Heart right ventricle (tissue), 16 donors: Measurements from ENCODE around the gene EPHA7. TPM values are rescaled to one million over a fixed set of nuclear protein-coding genes. Genes with fewer than 3 reads are reported as not detected.

Experiments
- ATAC-seq, 8 donors: fragments of 200-7000 bp; cut with Tn5 transposase; one replicate each; pipeline ENCODE4 v1.9.1; 2020; ENCODE audit warnings: mild to moderate bottlenecking in 8 of 8, moderate library complexity in 8 of 8, moderate number of reproducible peaks in 1 of 8
- DNase-seq, 2 donors: peaks; one replicate each; pipeline ENCODE4 v3.0.0-alpha.2; 2020
- H3K27ac ChIP-seq, 10 donors: fragments of 200-600 bp; sonication (generic) in 2 of 10; one replicate each; pipeline versions ENCODE4 v1.5.0 to v1.8.0; 2020 to 2022; ENCODE audit warnings: mild to moderate bottlenecking in 3 of 10
- H3K27me3 ChIP-seq, 7 donors: fragments of 200-600 bp; one replicate each; pipeline ENCODE4 v1.8.0; 2021 to 2022; ENCODE audit warnings: mild to moderate bottlenecking in 2 of 7
- H3K36me3 ChIP-seq, 9 donors: fragments of 200-600 bp; sonication (generic) in 1 of 9; one replicate each; pipeline versions ENCODE4 v1.5.0 to v1.8.0; 2020 to 2022; ENCODE audit warnings: mild to moderate bottlenecking in 2 of 9
- H3K4me1 ChIP-seq, 9 donors: fragments of 200-600 bp; sonication (generic) in 1 of 9; one replicate each; pipeline versions ENCODE4 v1.5.0 to v1.8.0; 2020 to 2022; ENCODE audit warnings: mild to moderate bottlenecking in 4 of 9
- H3K4me3 ChIP-seq, 10 donors: fragments of 200-600 bp; sonication (generic) in 2 of 10; one replicate each; pipeline versions ENCODE4 v1.5.0 to v1.8.0; 2020 to 2022; ENCODE audit warnings: mild to moderate bottlenecking in 7 of 10, moderate library complexity in 2 of 10
- H3K9me3 ChIP-seq, 11 donors: fragments of 200-600 bp in 10 of 11; sonication (generic) in 2 of 11; one replicate each; pipeline versions ENCODE4 v1.5.0 to v1.8.0; 2013 to 2022; ENCODE audit warnings: mild to moderate bottlenecking in 2 of 11, control low read depth in 1 of 11, moderate library complexity in 1 of 11
- WGBS, 2 donors: extraction: QIAGEN DNeasy Blood & Tissue Kit; methylation state at CpG; one replicate each; pipeline ENCODE4 v1.1.7; 2013; ENCODE audit warnings: inconsistent platforms in 1 of 2; 5-methylcytosine and 5-hydroxymethylcytosine counted together
- intact Hi-C, 10 donors: fragments of 100-400 bp; cut with DNase I; formaldehyde crosslinking; loops; one replicate each; pipeline versions ENCODE4 v1.11.1 to v1.14.2; 2022
- polyA plus RNA-seq, 2 donors: library from polyadenylated mRNA; stranded (reverse); fragments of 200-250 nt; gene quantifications; one replicate each; pipeline ENCODE4 v1.2.3, GENCODE V29; 2013
- total RNA-seq, 10 donors: library from RNA; stranded (reverse); fragmentation: NEBNext Ultra II Directional in 3 of 10; extraction: Animal tissue kit (Norgen Biotek cat#: 25700) in 3 of 10; gene quantifications; one replicate each; pipeline versions ENCODE4 v1.2.1 to v1.2.4, GENCODE V29; 2021 to 2023
- TF ChIP-seq, protein P1 (sequence below), 9 donors: fragments of 200-600 bp; sonication (generic) in 2 of 9; IDR thresholded peaks; one replicate each; pipeline versions ENCODE4 v1.5.0 to v1.8.0; 2021 to 2022; ENCODE audit warnings: antibody characterized with exemption in 9 of 9, mild to moderate bottlenecking in 5 of 9, moderate library complexity in 1 of 9
- donor health status: Arrhythmogenic right ventricular cardiomyopathy.
- donor health status: ischemic (EF 13 %, LVEDD 7.1; RV severe dilation, severe dysfunction).
- donor health status: healthy with polysubstance abuse.
- donor health status: DM: no; HTN: yes; CAD: no.
- donor health status: DM: no; HTN: no; CAD: no.
- donor health status: ischemic (EF 25% LVEDD 6.9; RV normal size, moderate dysfunction).
- donor health status: ischemic (EF 25% LVEDD 5.7; RV mildly dilated, moderate dysfunction).
- donor health status: healthy.
- donor health status: DM: yes; HTN: yes; CAD: no.
- donor health status: Ischemic cardiomyopathy.
- donor health status: ischemic (EF 35%, LVEDD 5.7; RV mildly dilated, moderate dysfunction).
- donor health status: nonischemic (EF 11% LVEDD 7.7; RV severe dilation, severe dysfunction).
- donor health status: DM: yes; HTN: yes; CAD: no.
- donor health status: PGD.
- donor health status: ischemic (EF 29% LVEDD 5.4; RV normal size, mild dysfunction).
- donor health status: nonischemic (EF 23%, LVEDD 6.1; RV moderate dilation, normal function).

Gene EPHA7
- total and polyA plus RNA-seq, 12 donors = 0.22 to 15.1 (median 2.7) TPM

GRCh38 chr6:93394471-93394870, 24.9 kb downstream of the EPHA7 start:
- no peaks in the 10 kb centered on the region for H3K36me3 ChIP-seq
- H3K4me1 ChIP-seq = no peaks in the 10 kb centered on the region
- ATAC-seq = no peak
- peaks cover 0 to 4% (median 0%) of the 10 kb centered on the region in 7 donors for H3K27me3 ChIP-seq
- 77 to 83% methylated on average over 2 of the region's 2 CpGs for WGBS, 2 donors
- H3K4me3 ChIP-seq = no peak overlapping the region
- H3K9me3 ChIP-seq = no peaks in the 10 kb centered on the region
- no peak overlapping the region for H3K27ac ChIP-seq
- TF ChIP-seq, protein P1, sequence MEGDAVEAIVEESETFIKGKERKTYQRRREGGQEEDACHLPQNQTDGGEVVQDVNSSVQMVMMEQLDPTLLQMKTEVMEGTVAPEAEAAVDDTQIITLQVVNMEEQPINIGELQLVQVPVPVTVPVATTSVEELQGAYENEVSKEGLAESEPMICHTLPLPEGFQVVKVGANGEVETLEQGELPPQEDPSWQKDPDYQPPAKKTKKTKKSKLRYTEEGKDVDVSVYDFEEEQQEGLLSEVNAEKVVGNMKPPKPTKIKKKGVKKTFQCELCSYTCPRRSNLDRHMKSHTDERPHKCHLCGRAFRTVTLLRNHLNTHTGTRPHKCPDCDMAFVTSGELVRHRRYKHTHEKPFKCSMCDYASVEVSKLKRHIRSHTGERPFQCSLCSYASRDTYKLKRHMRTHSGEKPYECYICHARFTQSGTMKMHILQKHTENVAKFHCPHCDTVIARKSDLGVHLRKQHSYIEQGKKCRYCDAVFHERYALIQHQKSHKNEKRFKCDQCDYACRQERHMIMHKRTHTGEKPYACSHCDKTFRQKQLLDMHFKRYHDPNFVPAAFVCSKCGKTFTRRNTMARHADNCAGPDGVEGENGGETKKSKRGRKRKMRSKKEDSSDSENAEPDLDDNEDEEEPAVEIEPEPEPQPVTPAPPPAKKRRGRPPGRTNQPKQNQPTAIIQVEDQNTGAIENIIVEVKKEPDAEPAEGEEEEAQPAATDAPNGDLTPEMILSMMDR (IDR thresholded peaks at IDR 0.05) = no peak
- intact Hi-C loops = no loop called here
- no peak for DNase-seq

- Histone ChIP-seq H3K4me1 (no peaks in the 10 kb centered on the region), H3K27ac (no peak overlapping the region), H3K27me3 (peaks cover 0 to 4% (median 0%) of the 10 kb centered on the region in 7 donors), H3K9me3 (no peaks in the 10 kb centered on the region), H3K4me3 (no peak overlapping the region), H3K36me3 (no peaks in the 10 kb centered on the region)
- DNase-seq = no peak
- TF ChIP-seq, protein P1 (IDR thresholded peaks at IDR 0.05) = no peak
- no peak for ATAC-seq
- WGBS, 2 donors = 58 to 63% methylated on average over 3 of the region's 3 CpGs
- intact Hi-C loops = no loop called here
These were observed 25.7 kb downstream of the EPHA7 start for GRCh38 chr6:93393554-93394074.

DNA sequence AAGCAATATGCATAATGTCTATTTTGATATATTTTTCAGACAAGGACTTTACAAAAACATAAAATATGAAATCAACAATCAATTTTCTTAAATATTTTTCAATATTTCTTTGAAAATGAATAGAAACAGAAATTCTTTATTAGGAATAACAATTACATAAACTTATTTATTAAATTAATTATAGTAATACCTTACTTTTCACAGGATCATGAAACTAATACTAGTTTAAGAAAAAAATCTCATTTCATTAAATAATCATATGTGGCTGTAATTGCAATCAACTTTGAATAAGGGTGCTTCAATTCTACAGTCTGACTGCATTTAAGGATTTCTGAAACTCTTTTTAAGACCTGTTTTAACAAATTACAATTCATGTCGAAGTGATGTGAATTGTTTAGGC, 26.6 kb downstream of the EPHA7 start:
- DNase-seq = no peak
- no peak overlapping the region for H3K27ac ChIP-seq
- TF ChIP-seq, protein P1 (IDR thresholded peaks at IDR 0.05) = no peak
- ATAC-seq = no peak
- WGBS, 2 donors = 89 to 90% methylated on average over 1 of the region's 1 CpG
- no peaks in the 10 kb centered on the region for H3K4me1 ChIP-seq
- H3K9me3 ChIP-seq = no peaks in the 10 kb centered on the region
- H3K27me3 ChIP-seq = peaks cover 0 to 4% (median 0%) of the 10 kb centered on the region in 7 donors
- intact Hi-C loops = no loop called here
- no peaks in the 10 kb centered on the region for H3K36me3 ChIP-seq
- H3K4me3 ChIP-seq = no peak overlapping the region

- Histone ChIP-seq H3K4me1 (no peaks in the 10 kb centered on the region), H3K4me3 (no peak overlapping the region), H3K27ac (no peak overlapping the region), H3K9me3 (no peaks in the 10 kb centered on the region), H3K36me3 (no peaks in the 10 kb centered on the region), H3K27me3 (no peaks in the 10 kb centered on the region)
- ATAC-seq (no peak), DNase-seq (no peak)
- intact Hi-C loops = no loop called here
- TF ChIP-seq, protein P1 (IDR thresholded peaks at IDR 0.05) = no peak
- 68 to 81% methylated on average over 5 of the region's 5 CpGs for WGBS, 2 donors
These were observed 27.4 kb downstream of the EPHA7 start for GRCh38 chr6:93391965-93392364.
